Natural killer cell (primary cell): ENCODE data around the gene SIGLEC9. TPM values are rescaled to one million over a fixed set of nuclear protein-coding genes. Genes with fewer than 3 reads are reported as not detected.
A peak's percentile ranks its signal among the peaks of the same experiment; 100 is the strongest.

Experiments
- ATAC-seq, 3 donors: fragments of 150-1000 bp in 2 of 3; fragments of 200-7000 bp in 1 of 3; cut with Tn5 transposase; 1 replicate in 1 of 3; 2 replicates in 2 of 3; pipeline ENCODE4 v1.10.0; 2021; ENCODE audit warnings: mild to moderate bottlenecking in 2 of 3, moderate library complexity in 2 of 3
- DNase-seq, 2 donors: peaks; one replicate each; pipeline versions ENCODE4 v3.0.0 to v3.0.0-alpha.2; 2013 to 2021; ENCODE audit warnings: mixed read lengths in 1 of 2
- H3K27ac ChIP-seq: one replicate; pipeline ENCODE4 v1.5.1; 2013; ENCODE audit warnings: mild to moderate bottlenecking, low read length
- H3K27me3 ChIP-seq: one replicate; pipeline ENCODE4 v1.6.1; 2013; ENCODE audit warnings: low read length; ENCODE audit not compliant: control insufficient read depth, insufficient read depth
- H3K36me3 ChIP-seq: one replicate; pipeline ENCODE4 v1.6.1; 2013; ENCODE audit warnings: low read length; ENCODE audit not compliant: control insufficient read depth, insufficient read depth
- H3K4me1 ChIP-seq: one replicate; pipeline ENCODE4 v1.6.1; 2013; ENCODE audit warnings: low read length; ENCODE audit not compliant: control insufficient read depth, insufficient read depth
- H3K4me3 ChIP-seq: one replicate; pipeline ENCODE4 v1.5.1; 2013; ENCODE audit warnings: low read length
- H3K9me3 ChIP-seq: one replicate; pipeline ENCODE4 v1.6.1; 2013; ENCODE audit warnings: low read length; ENCODE audit not compliant: control insufficient read depth, insufficient read depth
- H3K27ac Mint-ChIP-seq, 2 donors: one replicate each; pipeline ENCODE4 v1.8.0; 2022; ENCODE audit warnings: mild to moderate bottlenecking in 2 of 2, mixed read lengths in 2 of 2, moderate library complexity in 1 of 2
- H3K27me3 Mint-ChIP-seq, 2 donors: one replicate each; pipeline ENCODE4 v1.8.0; 2022; ENCODE audit warnings: low read depth in 2 of 2, mixed read lengths in 2 of 2
- H3K36me3 Mint-ChIP-seq: one replicate; pipeline ENCODE4 v1.8.0; 2022; ENCODE audit warnings: mixed read lengths
- H3K4me1 Mint-ChIP-seq, 2 donors: one replicate each; pipeline ENCODE4 v1.8.0; 2022; ENCODE audit warnings: mixed read lengths in 2 of 2
- H3K4me3 Mint-ChIP-seq: one replicate; pipeline ENCODE4 v1.8.0; 2022; ENCODE audit warnings: mild to moderate bottlenecking, moderate library complexity, mixed read lengths
- H3K9me3 Mint-ChIP-seq, 2 donors: one replicate each; pipeline ENCODE4 v1.8.0; 2022; ENCODE audit warnings: mixed read lengths in 2 of 2
- WGBS: methylation state at CpG from one replicate; pipeline ENCODE4 v1.1.7; 2013; ENCODE audit warnings: missing lambda C conversion rate; ENCODE audit not compliant: insufficient coverage; 5-methylcytosine and 5-hydroxymethylcytosine counted together
- intact Hi-C: fragments of 100-400 bp; cut with micrococcal nuclease; formaldehyde crosslinking; loops from one replicate; pipeline ENCODE4 v1.14.2; 2022
- total RNA-seq, 4 donors: library from RNA; stranded (reverse); fragments of 120-200 nt in 1 of 4; gene quantifications; one replicate each; pipeline versions ENCODE4 v1.2.3 to v1.2.4, GENCODE V29; 2013 to 2022
- TF ChIP-seq, protein P1 (sequence below): fragments of 200-600 bp; IDR thresholded peaks from one replicate; pipeline ENCODE4 v1.8.0; 2022; ENCODE audit warnings: antibody characterized with exemption

The SIGLEC9 gene
- total RNA-seq, 3 donors from 2014 or later (not counting 1 experiment from before 2014, with no cell fraction given) = 13.0 to 15.3 (median 13.8) TPM

DNA sequence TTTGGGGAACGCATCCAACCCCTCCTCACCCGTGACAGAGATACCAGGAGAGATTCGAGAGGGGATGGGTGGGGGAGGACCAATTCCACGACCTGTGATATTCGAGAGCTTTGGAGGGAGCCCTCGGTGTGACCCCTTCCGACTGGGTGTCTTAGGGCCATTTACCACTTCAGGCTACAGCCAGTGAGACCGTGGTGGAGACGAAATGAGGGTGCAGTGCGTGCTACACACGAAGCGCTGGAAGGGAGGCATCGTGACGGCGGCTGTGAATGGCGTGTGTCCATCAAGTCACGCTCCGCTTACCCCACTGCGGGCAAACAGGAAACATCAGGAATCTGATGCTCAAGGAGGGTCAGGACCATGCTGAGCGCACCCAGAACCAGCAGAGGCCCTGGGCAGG is 26.9 kb upstream of the SIGLEC9 start:
- no peak for ATAC-seq
- intact Hi-C loops = loop anchor here (10.0 kb wide), 1 partner anchor 163 kb away; no protein-coding TSS in a partner anchor
- H3K27me3 Mint-ChIP-seq = no peaks in the 10 kb centered on the region
- no peaks in the 10 kb centered on the region for H3K36me3 Mint-ChIP-seq
- no peaks in the 10 kb centered on the region for H3K9me3 ChIP-seq
- no peak overlapping the region for H3K4me3 ChIP-seq
- WGBS = 90% methylated on average over 20 of the region's 20 CpGs
- H3K27me3 ChIP-seq = no peaks in the 10 kb centered on the region
- TF ChIP-seq, protein P1, sequence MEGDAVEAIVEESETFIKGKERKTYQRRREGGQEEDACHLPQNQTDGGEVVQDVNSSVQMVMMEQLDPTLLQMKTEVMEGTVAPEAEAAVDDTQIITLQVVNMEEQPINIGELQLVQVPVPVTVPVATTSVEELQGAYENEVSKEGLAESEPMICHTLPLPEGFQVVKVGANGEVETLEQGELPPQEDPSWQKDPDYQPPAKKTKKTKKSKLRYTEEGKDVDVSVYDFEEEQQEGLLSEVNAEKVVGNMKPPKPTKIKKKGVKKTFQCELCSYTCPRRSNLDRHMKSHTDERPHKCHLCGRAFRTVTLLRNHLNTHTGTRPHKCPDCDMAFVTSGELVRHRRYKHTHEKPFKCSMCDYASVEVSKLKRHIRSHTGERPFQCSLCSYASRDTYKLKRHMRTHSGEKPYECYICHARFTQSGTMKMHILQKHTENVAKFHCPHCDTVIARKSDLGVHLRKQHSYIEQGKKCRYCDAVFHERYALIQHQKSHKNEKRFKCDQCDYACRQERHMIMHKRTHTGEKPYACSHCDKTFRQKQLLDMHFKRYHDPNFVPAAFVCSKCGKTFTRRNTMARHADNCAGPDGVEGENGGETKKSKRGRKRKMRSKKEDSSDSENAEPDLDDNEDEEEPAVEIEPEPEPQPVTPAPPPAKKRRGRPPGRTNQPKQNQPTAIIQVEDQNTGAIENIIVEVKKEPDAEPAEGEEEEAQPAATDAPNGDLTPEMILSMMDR = no peak
- DNase-seq = no peak
- peaks cover 29% of the 10 kb centered on the region for H3K4me1 ChIP-seq
- peaks cover 24 to 31% of the 10 kb centered on the region in 2 donors for H3K4me1 Mint-ChIP-seq
- H3K27ac ChIP-seq = no peak overlapping the region
- peak overlapping the region; percentile 14 for H3K4me3 Mint-ChIP-seq
- no peaks in the 10 kb centered on the region for H3K9me3 Mint-ChIP-seq
- peaks cover 26% of the 10 kb centered on the region for H3K36me3 ChIP-seq
- H3K27ac Mint-ChIP-seq = peak overlapping the region in 1 of 2 donors; percentile 14

DNA sequence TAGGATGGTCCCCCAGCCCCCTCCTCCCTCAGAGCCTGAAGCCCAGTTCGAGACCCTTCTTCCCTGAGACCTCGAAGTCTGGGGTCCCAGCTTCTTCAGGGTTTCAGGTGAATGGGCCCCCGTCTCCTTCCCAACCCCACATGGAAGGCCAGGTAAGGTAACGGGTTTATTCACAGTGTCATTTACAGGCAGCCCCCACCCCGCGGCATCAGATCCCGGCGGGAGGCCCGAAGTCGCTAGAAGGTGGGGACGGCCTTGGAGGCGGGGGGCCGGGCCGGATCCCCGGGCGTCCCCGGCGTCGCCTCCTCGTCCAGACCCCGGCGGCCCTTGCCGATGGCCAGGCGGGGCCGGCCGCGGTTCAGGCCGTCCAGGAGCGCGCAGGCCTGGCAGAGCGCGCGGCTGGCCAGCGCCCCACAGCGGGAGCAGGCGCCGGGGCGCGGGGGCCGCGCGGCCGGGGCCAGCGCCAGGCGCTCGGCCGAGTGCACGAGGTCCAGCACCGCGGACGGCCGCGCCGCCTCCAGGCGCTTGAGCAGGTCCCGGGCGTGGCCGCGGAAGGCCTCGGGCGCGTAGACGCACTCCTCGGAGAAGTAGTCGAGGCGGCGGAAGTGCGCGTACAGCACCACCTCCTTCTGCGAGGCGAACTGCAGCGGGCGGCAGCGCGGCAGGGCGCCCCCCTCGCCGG is 26.2 kb upstream of the SIGLEC9 start:
- no peaks in the 10 kb centered on the region for H3K27me3 ChIP-seq
- ATAC-seq (peak in 2 of 3 donors; percentile 82 to 89), DNase-seq (peak; percentile 42 to 71)
- peaks cover 29% of the 10 kb centered on the region for H3K4me1 ChIP-seq
- intact Hi-C loops = loop anchor here (10.0 kb wide), 1 partner anchor 164 kb away; no protein-coding TSS in a partner anchor
- H3K27me3 Mint-ChIP-seq = no peaks in the 10 kb centered on the region
- no peaks in the 10 kb centered on the region for H3K9me3 ChIP-seq
- H3K36me3 Mint-ChIP-seq = no peaks in the 10 kb centered on the region
- H3K4me3 Mint-ChIP-seq = no peak overlapping the region
- H3K27ac Mint-ChIP-seq = peak overlapping the region in 1 of 2 donors; percentile 77
- WGBS = 83% methylated on average over 78 of the region's 78 CpGs
- H3K4me3 ChIP-seq = no peak overlapping the region
- peaks cover 25 to 33% of the 10 kb centered on the region in 2 donors for H3K4me1 Mint-ChIP-seq
- no peak overlapping the region for H3K27ac ChIP-seq
- H3K9me3 Mint-ChIP-seq = no peaks in the 10 kb centered on the region
- peaks cover 30% of the 10 kb centered on the region for H3K36me3 ChIP-seq
- TF ChIP-seq, protein P1 = no peak

DNA sequence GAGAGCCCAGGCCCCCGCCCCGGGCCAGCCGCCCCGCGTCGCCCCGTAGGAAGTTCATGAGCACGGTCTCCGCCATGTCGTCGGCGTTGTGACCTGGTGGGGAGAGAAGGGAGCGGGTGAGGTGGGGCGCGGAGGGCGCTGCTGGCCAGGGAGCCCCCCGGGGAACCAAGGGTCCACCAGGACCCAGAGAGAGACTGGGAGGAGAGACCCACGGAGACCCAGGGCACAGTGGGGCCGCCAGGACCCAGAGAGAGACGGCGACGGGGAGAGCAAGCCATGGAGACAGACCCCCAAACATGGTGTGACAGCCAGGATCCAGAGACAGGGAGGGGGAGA is 25.7 kb upstream of the SIGLEC9 start:
- Mint-ChIP-seq H3K4me3 (no peak overlapping the region), H3K9me3 (no peaks in the 10 kb centered on the region), H3K36me3 (no peaks in the 10 kb centered on the region), H3K4me1 (peaks cover 25 to 30% of the 10 kb centered on the region in 2 donors), H3K27ac (peak overlapping the region; percentile 45 to 77), H3K27me3 (no peaks in the 10 kb centered on the region)
- no peak for DNase-seq
- Histone ChIP-seq H3K9me3 (no peaks in the 10 kb centered on the region), H3K4me3 (no peak overlapping the region), H3K4me1 (peaks cover 29% of the 10 kb centered on the region), H3K27me3 (no peaks in the 10 kb centered on the region), H3K36me3 (peaks cover 34% of the 10 kb centered on the region), H3K27ac (no peak overlapping the region)
- TF ChIP-seq, protein P1 = no peak
- ATAC-seq = no peak
- 88% methylated on average over 22 of the region's 22 CpGs for WGBS
- intact Hi-C loops = loop anchor here (10.0 kb wide), 1 partner anchor 164 kb away; no protein-coding TSS in a partner anchor
